Amygdala (tissue), 56 donors: Measurements from ENCODE around the gene RIOK1.
A peak's percentile ranks its signal among the peaks of the same experiment; 100 is the strongest.
"Not testable (repeated sequence)": the region's sequence is repeated elsewhere in the genome, so short reads cannot be mapped to it uniquely, and the experiment has no call there.

Source experiments
- DNase-seq, 56 donors: peaks; one replicate each; lab custom pipeline; 2025; lab: John Stamatoyannopoulos, UW

The RIOK1 gene

DNA sequence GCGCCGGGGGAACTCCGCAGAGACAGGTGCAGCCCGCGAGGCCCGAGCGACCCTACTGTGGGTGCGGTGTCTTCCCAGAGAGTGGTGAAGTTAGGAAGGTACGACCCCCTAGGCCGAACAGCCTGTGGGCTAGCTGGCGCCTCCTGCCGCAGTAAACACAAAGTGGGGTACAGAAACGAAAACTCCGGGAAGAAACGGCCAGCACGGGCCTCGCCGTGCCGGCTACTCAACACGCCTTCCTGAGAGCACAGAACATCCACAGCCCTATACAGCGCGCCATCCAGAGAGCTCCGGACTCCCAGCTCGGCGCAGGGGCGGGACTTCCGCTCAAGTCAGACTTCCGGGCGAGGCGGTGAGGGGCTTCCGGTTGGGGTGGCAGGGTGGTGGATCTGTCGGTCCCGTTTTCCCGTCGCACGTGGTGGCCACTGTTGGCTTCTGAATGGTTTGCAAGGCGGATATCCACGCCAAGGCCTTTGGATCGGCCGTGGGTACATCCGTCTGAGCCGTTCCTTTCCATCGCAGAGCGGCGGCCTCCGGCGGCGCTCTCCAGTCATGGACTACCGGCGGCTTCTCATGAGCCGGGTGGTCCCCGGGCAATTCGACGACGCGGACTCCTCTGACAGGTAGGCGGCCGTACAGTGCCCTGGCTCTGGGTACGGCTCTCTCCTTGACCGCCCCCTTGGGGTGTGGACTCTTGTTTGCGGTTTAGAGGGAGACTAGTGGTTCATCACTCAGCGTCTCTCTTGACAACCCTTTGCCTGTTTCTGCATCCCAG lies at the start of gene RIOK1, which contains the start of gene CAGE1:
Gene RIOK1, plus strand, starts transcription at position 358 of the 775 bp plus-strand sequence. Its CDS starts 195 bp downstream, at position 553.
Gene CAGE1, minus strand, starts transcription at position 292 of the 775 bp plus-strand sequence. CDS start 2,569 bp downstream, outside the sequence.
- DNase-seq = peak; percentile 65 to 96 (median 88)

DNA sequence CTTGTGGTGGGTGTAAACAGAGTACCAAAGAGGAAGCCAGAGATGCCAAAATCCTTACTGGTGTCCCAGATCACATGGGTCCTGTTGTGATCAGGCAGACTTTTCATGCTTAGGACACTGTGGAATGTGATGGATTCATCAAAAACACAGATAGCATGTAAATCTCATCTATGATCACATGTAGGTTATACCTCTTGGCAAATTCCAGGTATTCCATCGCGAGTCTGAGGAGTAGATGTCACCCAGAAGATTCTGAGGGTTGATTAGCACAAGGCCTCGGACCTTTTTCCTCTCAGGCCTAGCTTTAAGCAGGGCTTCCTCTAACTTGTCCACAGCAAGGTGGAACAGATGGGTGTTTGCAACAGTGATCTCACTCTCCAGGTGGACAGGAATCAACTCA lies 48.3 kb upstream of the RIOK1 start:
- no peak for DNase-seq

DNA sequence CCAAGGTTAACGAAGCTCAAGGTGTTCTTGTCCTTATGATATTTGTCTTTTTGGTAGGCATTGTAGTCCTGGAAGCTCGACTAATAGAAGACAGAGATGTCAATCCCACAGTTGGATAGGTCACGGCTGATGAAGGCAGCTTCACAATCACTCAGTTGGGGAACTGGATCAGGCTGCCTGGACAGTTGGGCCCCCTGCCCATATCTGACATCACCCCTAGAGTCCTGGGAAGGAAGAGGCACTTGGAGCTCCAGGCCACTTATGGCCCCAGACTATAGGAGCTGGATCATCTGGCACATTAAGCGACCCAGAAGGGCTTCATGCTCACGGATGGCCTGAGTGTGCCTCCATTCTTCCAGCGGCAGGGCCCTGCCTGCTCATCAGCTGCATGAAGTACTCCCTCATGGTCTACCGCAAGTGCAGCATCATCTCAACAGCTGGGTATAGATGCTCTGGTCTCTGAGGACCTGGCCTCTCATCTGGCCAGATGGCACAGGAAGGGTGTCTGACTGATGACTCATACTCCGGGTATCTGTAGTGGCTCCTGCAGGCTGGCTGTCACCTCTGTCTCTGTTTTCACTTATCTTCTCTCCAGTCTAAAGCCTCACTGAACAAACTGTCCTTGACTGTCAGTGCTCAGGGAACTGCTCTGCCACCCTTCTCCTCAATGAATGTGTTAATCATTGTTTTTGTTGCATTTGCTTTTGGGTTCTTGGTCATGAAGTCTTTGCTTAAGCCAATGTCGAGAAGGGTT lies 47.4 kb upstream of the RIOK1 start:
- no peak for DNase-seq

GRCh38 chr6:7343546-7344475 lies 45.8 kb upstream of the RIOK1 start:
- no peak for DNase-seq

- DNase-seq = not testable (repeated sequence)
These were observed 44.7 kb upstream of the RIOK1 start for GRCh38 chr6:7344773-7345450.

GRCh38 chr6:7347551-7347997 lies 42.0 kb upstream of the RIOK1 start:
- DNase-seq = not testable (repeated sequence)

- not testable (repeated sequence) for DNase-seq
These were observed 39.0 kb upstream of the RIOK1 start for GRCh38 chr6:7350591-7350990.

DNA sequence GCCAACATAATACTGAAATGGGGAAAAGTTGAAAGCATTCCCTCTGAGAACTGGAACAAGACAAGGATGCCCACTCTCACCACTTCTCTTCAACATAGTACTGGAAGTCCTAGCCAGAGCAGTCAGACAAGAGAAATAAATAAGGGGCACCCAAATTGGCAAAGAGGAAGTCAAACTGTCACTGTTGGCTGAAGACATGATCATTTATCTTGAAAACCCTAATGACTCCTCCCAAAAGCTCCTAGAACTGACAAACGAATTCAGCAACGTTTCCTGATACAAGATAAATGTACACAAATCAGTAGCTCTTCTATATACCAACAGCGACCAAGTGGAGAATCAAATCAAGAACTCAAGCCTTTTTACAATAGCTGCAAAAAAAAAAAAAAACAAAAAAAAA lies 37.7 kb upstream of the RIOK1 start:
- not testable (repeated sequence) for DNase-seq

DNA sequence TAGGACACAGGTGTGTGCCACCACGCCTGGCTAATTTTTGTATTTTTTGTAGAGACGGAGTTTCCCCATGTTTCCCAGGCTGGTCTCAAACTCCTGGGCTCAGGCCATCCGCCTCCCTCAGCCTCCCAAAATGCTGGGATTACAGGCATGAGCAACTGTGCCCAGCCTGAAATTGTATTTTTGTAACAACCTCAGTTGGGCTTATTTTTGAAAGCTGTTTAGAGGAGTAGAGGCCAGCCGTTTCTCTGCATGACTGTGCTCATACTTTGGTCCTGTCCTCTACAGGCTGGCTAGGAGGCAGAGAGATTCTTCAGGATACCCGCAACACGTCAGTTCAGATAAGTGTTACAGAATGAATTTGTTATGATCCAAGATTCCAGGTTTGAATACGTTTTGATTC lies 22.2 kb upstream of the RIOK1 start:
- no peak for DNase-seq

DNA sequence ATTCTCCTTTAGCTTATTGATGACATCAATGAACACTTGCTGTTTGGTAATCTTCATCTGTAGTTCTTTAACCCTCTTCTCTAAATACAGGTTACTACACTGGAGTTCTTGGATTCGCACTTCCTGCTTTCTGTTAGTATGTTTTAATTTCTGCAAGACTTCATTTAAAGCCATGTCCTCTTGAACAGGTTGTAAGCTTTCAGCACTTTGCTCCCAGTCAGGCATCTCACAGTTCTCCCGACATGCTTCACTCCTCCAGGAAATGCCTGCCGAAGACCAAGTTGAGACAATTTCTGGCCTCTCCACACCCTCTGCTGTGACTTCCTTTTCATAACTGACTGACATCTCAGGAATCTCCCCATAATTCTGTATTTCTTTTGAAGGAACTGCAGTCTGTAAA lies 15.9 kb upstream of the RIOK1 start:
- no peak for DNase-seq

DNA sequence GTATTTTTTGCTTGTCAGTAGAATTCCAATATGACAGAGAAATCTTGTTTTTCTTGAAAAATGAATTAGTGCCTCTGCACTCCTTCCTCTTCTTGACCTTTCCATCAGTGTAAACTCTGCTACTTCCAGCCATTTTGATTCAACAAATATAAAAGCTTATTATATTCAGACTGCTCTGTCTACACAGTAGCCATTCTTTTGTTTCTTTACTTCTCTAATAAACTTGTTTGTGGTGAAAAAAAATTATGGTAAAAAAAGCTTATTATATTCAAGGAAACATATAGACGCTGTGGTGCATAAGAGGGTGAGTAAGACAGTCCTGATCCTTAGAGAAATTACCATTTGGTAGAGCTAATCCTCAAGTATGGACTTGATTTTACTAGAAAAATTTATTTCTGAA lies 11.6 kb upstream of the RIOK1 start:
- no peak for DNase-seq

DNA sequence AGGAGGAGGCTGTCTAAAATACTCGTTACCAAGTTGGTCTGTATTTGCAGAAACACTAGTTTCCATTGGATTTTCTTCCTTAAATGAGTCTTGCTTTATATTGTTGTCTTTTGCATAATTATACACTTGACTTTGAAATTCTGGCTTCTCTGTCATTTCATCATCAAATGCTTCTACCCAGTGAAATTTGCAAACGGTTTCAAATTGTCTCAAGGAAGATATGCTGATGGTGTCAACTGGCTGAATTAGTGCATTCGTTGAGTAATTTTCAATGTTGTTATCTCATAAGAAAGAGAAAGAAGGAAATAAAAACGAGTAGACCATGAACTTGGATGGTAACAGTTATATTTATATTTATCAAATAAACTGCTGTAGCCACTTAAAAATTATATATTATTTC lies 10.9 kb upstream of the RIOK1 start:
- no peak for DNase-seq

- no peak for DNase-seq
These were observed 8.5 kb upstream of the RIOK1 start for GRCh38 chr6:7381092-7381491.

GRCh38 chr6:7389162-7389450 lies 502 bp upstream of the RIOK1 start:
- no peak for DNase-seq

DNA sequence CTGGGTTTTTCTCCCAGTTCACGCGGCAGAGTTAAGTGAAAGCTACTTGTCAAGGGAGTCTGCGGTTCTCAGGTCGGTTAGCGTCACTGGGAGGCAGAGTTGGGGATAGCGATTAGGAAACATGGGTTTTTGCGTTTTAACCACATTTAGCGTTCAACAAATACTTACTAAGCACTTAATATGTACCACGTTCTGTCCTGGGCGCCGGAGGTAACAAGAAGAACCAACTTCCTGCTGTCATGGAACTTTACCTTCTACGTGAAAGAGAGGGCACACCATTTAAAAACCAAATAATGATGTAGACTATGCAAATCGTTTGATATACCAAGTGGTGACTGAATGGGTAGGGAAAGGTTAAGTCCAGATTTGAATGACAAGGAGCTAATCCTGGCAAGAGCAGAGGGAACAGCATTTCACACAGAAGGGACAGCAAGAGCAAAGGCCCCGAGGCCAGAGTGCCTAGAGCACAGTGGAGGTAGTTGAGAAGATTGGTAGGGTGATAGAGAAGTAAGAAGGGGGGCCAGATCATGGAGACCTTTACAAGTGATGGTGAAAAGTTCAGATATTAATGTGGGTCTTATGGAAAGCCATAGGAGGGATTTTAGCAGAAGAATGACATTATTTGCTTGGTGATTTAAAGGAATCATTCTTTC lies 744 bp downstream of the RIOK1 start:
- DNase-seq = no peak

DNA sequence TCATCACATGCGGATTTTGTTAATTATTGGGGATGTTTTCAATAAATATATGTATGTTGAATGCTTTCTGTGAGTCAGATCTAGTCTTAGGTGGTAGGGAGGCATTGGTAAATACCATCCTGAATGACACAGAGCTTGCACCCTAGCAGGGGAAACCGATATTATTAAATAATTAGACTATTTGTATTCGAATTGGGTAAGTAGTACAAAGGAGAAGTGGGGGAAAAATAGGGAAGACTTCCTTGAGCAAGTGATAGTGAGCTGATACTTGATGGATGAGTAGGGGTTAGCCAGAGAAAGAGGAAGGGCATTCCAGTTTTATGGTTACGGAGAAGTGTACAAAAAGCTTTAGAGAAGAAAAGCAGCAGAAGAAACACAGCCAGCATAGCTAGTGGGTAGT lies 1.5 kb downstream of the RIOK1 start:
- no peak for DNase-seq

DNA sequence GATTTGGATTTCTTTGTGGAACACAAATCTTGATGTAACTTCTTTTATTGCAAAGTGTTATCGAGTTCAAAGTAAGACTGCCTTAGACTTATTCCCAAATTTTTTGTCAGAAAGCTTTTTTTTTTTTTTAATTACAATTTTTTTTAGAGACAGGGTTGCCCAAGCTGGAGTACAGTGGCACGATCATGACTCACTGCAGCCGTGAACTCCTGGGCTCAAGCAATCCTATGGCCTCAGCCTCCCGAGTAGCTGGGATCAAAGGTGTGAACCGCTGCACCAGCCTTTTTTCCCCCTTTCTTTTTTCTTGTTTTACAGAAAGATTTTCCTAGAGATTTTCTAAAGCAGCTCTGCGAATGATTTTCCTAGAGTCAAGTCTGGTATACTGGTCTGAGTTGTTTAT lies 2.8 kb downstream of the RIOK1 start:
- DNase-seq = no peak

DNA sequence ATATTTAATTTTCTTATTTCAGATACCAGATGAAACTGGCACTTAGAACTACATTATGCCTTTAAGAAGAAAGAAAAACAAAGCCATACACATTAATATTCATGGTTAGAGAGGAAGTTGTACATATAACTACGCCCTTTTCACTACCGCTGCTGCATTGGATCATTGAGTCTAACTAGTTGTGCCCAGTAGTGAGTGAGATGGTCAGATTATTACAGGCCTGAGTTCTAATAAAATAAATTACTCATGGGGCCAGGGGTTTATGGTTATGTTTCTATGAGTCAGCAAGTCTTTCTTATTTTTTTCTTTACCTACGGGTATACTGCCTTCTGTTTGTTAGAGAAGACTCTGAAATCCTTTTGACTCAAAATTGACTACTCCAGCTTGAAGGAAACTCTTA lies 11.5 kb downstream of the RIOK1 start:
- DNase-seq = no peak

- no peak for DNase-seq
These were observed 13.1 kb downstream of the RIOK1 start for GRCh38 chr6:7402716-7403115.

GRCh38 chr6:7404546-7404945 lies 14.9 kb downstream of the RIOK1 start:
- DNase-seq = no peak
